ENCODE results near the gene PFKL.

PFKL gene

GRCh38 chr21:44364151-44365053 is 64.5 kb downstream of the PFKL start:
- TF ChIP-seq POLR2A (IDR thresholded peaks at IDR 0.05; ENCODE audit: low read length) (no peak), GATA1 (IDR thresholded peaks at IDR 0.05; ENCODE audit: low read depth, low read length) (no peak)
- DNase-seq, result no peak

- no peak for TF ChIP-seq GATA1 (IDR thresholded peaks at IDR 0.05; ENCODE audit: low read depth, low read length)
- DNase-seq, result no peak
These were observed 65.6 kb downstream of the PFKL start for GRCh38 chr21:44365251-44365966.

- TF ChIP-seq POLR2A (IDR thresholded peaks at IDR 0.05; ENCODE audit: low read length) (no peak), GATA1 (IDR thresholded peaks at IDR 0.05; ENCODE audit: low read depth, low read length) (no peak)
- no peak for DNase-seq
These were observed 66.2 kb downstream of the PFKL start for GRCh38 chr21:44365967-44366585.

GRCh38 chr21:44366586-44367211 is 66.8 kb downstream of the PFKL start:
- TF ChIP-seq GATA1 (IDR thresholded peaks at IDR 0.05; ENCODE audit: low read depth, low read length) (no peak), POLR2A (IDR thresholded peaks at IDR 0.05; ENCODE audit: low read length) (no peak)
- DNase-seq, result no peak

- no peak for DNase-seq
- TF ChIP-seq POLR2A (IDR thresholded peaks at IDR 0.05; ENCODE audit: low read length) (no peak), GATA1 (IDR thresholded peaks at IDR 0.05; ENCODE audit: low read depth, low read length) (no peak)
These were observed 69.0 kb downstream of the PFKL start for GRCh38 chr21:44368711-44369446.

- TF ChIP-seq POLR2A (IDR thresholded peaks at IDR 0.05; ENCODE audit: low read length) (no peak), GATA1 (IDR thresholded peaks at IDR 0.05; ENCODE audit: low read depth, low read length) (no peak)
- DNase-seq, result no peak
These were observed 70.3 kb downstream of the PFKL start for GRCh38 chr21:44370027-44370735.

GRCh38 chr21:44370786-44371410 is 71.0 kb downstream of the PFKL start:
- TF ChIP-seq POLR2A (IDR thresholded peaks at IDR 0.05; ENCODE audit: low read length), result no peak
- DNase-seq, result no peak

GRCh38 chr21:44371596-44371995 is 71.7 kb downstream of the PFKL start:
- TF ChIP-seq POLR2A (IDR thresholded peaks at IDR 0.05; ENCODE audit: low read length) (no peak), GATA1 (IDR thresholded peaks at IDR 0.05; ENCODE audit: low read depth, low read length) (no peak)
- no peak for DNase-seq

GRCh38 chr21:44372616-44373015 is 72.8 kb downstream of the PFKL start:
- TF ChIP-seq GATA1 (IDR thresholded peaks at IDR 0.05; ENCODE audit: low read depth, low read length) (no peak), POLR2A (IDR thresholded peaks at IDR 0.05; ENCODE audit: low read length) (no peak)
- no peak for DNase-seq

GRCh38 chr21:44374601-44375280 is 74.9 kb downstream of the PFKL start:
- TF ChIP-seq GATA1 (IDR thresholded peaks at IDR 0.05; ENCODE audit: low read depth, low read length) (no peak), POLR2A (IDR thresholded peaks at IDR 0.05; ENCODE audit: low read length) (no peak)
- no peak for DNase-seq

- no peak for TF ChIP-seq POLR2A (IDR thresholded peaks at IDR 0.05; ENCODE audit: low read length)
- no peak for TF ChIP-seq GATA1 (IDR thresholded peaks at IDR 0.05; ENCODE audit: low read depth, low read length)
- DNase-seq, result no peak
These were observed 75.4 kb downstream of the PFKL start for GRCh38 chr21:44375281-44375651.

- no peak for DNase-seq
- TF ChIP-seq GATA1 (IDR thresholded peaks at IDR 0.05; ENCODE audit: low read depth, low read length), result no peak
- no peak for TF ChIP-seq POLR2A (IDR thresholded peaks at IDR 0.05; ENCODE audit: low read length)
These were observed 75.9 kb downstream of the PFKL start for GRCh38 chr21:44375761-44376241.

All from erythroblast (primary cell).